Nephron (organoid): ENCODE measurements around the gene NLRX1.

Experiments used
- H3K27ac Mint-ChIP-seq, 3 experiments: 2 replicates each; pipeline ENCODE4 v1.8.0; 2020; ENCODE audit warnings: mixed read lengths in 3 of 3, mild to moderate bottlenecking in 2 of 3, moderate library complexity in 1 of 3
- H3K27me3 Mint-ChIP-seq: 2 replicates; pipeline ENCODE4 v1.8.0; 2021; ENCODE audit warnings: low read depth, mild to moderate bottlenecking, moderate library complexity, mixed read lengths
- H3K36me3 Mint-ChIP-seq: 2 replicates; pipeline ENCODE4 v1.8.0; 2020; ENCODE audit warnings: low read depth, mixed read lengths
- H3K4me1 Mint-ChIP-seq: 2 replicates; pipeline ENCODE4 v1.8.0; 2020; ENCODE audit warnings: mixed read lengths
- H3K4me3 Mint-ChIP-seq, 3 experiments: 2 replicates each; pipeline ENCODE4 v1.8.0; 2020; ENCODE audit warnings: mild to moderate bottlenecking in 3 of 3, mixed read lengths in 3 of 3, moderate library complexity in 2 of 3
- H3K9me3 Mint-ChIP-seq: 2 replicates; pipeline ENCODE4 v1.8.0; 2020; ENCODE audit warnings: mixed read lengths
- TF ChIP-seq, protein P1 (sequence below), 3 experiments: fragments of 200-600 bp; sonication (generic); IDR thresholded peaks; one replicate each; pipeline ENCODE4 v1.5.0; 2021; ENCODE audit warnings: antibody characterized with exemption in 3 of 3; ENCODE audit not compliant: unreplicated experiment in 3 of 3

The NLRX1 gene

GRCh38 chr11:119168471-119169281, at the start of gene NLRX1:
NLRX1 (plus strand) TSS chr11:119168725; CDS start chr11:119171404, 2,679 bp downstream.
- H3K36me3 Mint-ChIP-seq, result no peaks in the 10 kb centered on the region
- H3K9me3 Mint-ChIP-seq, result no peaks in the 10 kb centered on the region
- peak within 1 kb of the TSS; percentile 86 to 92 (median 88) for H3K27ac Mint-ChIP-seq
- peak within 1 kb of the TSS; percentile 81 to 90 (median 88) for H3K4me3 Mint-ChIP-seq
- TF ChIP-seq, protein P1, sequence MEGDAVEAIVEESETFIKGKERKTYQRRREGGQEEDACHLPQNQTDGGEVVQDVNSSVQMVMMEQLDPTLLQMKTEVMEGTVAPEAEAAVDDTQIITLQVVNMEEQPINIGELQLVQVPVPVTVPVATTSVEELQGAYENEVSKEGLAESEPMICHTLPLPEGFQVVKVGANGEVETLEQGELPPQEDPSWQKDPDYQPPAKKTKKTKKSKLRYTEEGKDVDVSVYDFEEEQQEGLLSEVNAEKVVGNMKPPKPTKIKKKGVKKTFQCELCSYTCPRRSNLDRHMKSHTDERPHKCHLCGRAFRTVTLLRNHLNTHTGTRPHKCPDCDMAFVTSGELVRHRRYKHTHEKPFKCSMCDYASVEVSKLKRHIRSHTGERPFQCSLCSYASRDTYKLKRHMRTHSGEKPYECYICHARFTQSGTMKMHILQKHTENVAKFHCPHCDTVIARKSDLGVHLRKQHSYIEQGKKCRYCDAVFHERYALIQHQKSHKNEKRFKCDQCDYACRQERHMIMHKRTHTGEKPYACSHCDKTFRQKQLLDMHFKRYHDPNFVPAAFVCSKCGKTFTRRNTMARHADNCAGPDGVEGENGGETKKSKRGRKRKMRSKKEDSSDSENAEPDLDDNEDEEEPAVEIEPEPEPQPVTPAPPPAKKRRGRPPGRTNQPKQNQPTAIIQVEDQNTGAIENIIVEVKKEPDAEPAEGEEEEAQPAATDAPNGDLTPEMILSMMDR (IDR thresholded peaks at IDR 0.05; ENCODE audit: unreplicated experiment in 3 of 3), result peak; percentile 60 to 73 (median 68)
- H3K27me3 Mint-ChIP-seq, result peaks cover 7% of the 10 kb centered on the region
- H3K4me1 Mint-ChIP-seq, result no peaks in the 10 kb centered on the region

DNA sequence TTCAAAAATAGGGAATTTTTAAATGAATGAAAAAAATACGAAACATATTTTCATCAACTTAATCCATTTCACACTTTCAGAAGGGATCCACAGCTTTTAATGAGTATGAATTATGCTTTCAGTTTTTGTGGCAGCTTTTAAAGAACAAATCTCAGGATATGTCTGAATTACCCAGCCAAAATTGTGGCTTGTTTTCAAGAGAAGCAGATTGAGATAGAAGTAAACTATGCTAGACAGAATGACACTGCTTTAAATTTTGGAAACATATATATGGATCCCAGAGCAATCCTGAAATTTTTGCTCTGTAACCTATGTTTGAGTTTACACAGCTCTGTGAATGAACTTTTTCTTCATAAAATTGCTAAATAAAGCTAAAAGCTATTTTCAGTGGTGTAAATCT, 49.6 kb upstream of the NLRX1 start:
- H3K36me3 Mint-ChIP-seq, result peaks cover 18% of the 10 kb centered on the region

GRCh38 chr11:119120639-119121007, 47.9 kb upstream of the NLRX1 start:
- Mint-ChIP-seq H3K4me1 (peaks cover 19% of the 10 kb centered on the region), H3K36me3 (peaks cover 16% of the 10 kb centered on the region), H3K27me3 (no peaks in the 10 kb centered on the region), H3K4me3 (peak overlapping the region; percentile 90 to 96 (median 94)), H3K27ac (peak overlapping the region; percentile 94 to 98 (median 97)), H3K9me3 (no peaks in the 10 kb centered on the region)
- TF ChIP-seq, protein P1 (IDR thresholded peaks at IDR 0.05; ENCODE audit: unreplicated experiment in 3 of 3), result no peak

More for the DNA sequence above, 49.6 kb upstream of the NLRX1 start:
- no peak overlapping the region for H3K4me3 Mint-ChIP-seq
- TF ChIP-seq, protein P1 (IDR thresholded peaks at IDR 0.05; ENCODE audit: unreplicated experiment in 3 of 3), result no peak
- H3K4me1 Mint-ChIP-seq, result peaks cover 19% of the 10 kb centered on the region
- H3K27me3 Mint-ChIP-seq, result no peaks in the 10 kb centered on the region
- no peaks in the 10 kb centered on the region for H3K9me3 Mint-ChIP-seq
- no peak overlapping the region for H3K27ac Mint-ChIP-seq

DNA sequence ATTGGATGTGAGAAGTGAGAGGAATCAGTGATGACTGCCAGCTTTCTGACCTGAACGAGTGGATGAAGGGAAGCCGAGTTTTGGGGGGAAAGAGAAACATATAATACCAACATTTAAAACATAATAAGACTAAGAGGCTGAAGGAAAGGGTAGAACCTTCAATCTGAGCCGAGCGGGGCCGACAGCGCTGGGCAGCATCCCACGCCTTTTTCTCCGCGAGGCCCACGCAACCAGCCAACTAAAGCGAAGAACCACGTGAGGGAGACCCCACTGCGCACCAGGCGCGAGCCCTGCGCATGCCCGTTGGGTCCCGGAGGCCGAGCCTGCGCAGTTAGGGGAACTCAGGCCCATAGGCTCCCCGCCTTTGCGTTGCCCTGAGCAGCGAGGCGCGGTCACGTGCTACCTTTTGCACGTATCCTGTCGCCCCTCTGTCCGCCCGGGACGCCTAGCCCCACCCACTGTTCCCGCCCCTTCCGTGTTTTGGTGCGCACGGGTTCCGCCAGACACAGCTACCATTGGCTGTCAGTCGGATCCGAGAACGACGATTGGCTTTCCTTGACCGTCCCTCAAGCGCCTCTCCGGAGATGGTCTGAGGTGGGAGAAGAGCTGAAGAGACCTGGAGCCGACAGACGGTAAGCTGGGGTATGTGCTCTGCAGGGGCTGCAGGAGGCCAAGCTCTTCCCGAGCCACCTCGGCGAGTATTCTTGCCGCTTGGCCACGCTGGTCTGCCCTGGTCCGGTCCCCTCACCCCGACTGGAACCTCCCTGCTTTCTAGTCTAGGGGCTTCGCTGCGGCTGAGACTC, 47.3 kb upstream of the NLRX1 start, which contains the start of gene HINFP:
Gene HINFP (plus strand): TSS at position 573 of the 803 bp plus-strand sequence. CDS start 5,365 bp downstream, outside the sequence.
- H3K4me3 Mint-ChIP-seq, result peak within 1 kb of the TSS; percentile 90 to 96 (median 94)
- no peaks in the 10 kb centered on the region for H3K27me3 Mint-ChIP-seq
- peaks cover 19% of the 10 kb centered on the region for H3K4me1 Mint-ChIP-seq
- TF ChIP-seq, protein P1 (IDR thresholded peaks at IDR 0.05; ENCODE audit: unreplicated experiment in 3 of 3), result no peak
- H3K27ac Mint-ChIP-seq, result peak within 1 kb of the TSS; percentile 94 to 98 (median 97)
- peaks cover 13% of the 10 kb centered on the region for H3K36me3 Mint-ChIP-seq
- H3K9me3 Mint-ChIP-seq, result no peaks in the 10 kb centered on the region

GRCh38 chr11:119121811-119122124, 46.8 kb upstream of the NLRX1 start:
- Mint-ChIP-seq H3K36me3 (peaks cover 14% of the 10 kb centered on the region), H3K4me3 (peak overlapping the region; percentile 90 to 96 (median 94)), H3K27ac (peak overlapping the region; percentile 94 to 98 (median 97)), H3K4me1 (peaks cover 19% of the 10 kb centered on the region), H3K27me3 (no peaks in the 10 kb centered on the region), H3K9me3 (no peaks in the 10 kb centered on the region)
- TF ChIP-seq, protein P1 (IDR thresholded peaks at IDR 0.05; ENCODE audit: unreplicated experiment in 3 of 3), result no peak
